OCI-LY7 (cell line): ENCODE results near the gene RAB3B.

Experiments used
- EZH2phosphoT487 ChIP-seq: fragments of 200-600 bp; sonication (generic); IDR thresholded peaks from 2 replicates; pipeline ENCODE4 v1.6.1; 2018; ENCODE audit warnings: low read depth, borderline replicate concordance, mild to moderate bottlenecking, mixed run types, antibody characterized with exemption, low read length, moderate library complexity, mixed read lengths
- TF ChIP-seq, protein P1 (sequence below): fragments of 200-600 bp; sonication (generic); conservative IDR thresholded peaks from 2 replicates; pipeline ENCODE4 v1.5.1; 2014; ENCODE audit warnings: mild to moderate bottlenecking, antibody characterized with exemption, low read length, moderate library complexity, mixed read lengths

DNA sequence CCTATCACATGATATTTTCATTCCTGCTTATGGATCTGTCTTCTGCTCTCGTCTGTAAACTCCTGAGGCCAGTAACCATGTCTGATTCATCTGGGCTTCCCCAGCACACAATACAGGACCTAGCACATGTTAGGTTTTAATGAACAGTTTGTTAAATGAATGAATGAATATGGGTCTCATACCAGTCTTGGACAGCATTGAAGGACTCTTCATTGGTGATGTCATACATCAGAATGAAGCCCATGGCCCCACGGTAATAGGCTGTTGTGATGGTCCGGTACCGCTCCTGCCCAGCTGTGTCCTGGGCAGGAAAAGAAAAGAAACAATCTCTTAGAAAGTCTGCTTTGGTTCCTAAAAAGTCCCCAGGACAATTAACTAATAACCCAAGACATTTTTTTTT, 53.4 kb downstream of the RAB3B start:
- TF ChIP-seq, protein P1, sequence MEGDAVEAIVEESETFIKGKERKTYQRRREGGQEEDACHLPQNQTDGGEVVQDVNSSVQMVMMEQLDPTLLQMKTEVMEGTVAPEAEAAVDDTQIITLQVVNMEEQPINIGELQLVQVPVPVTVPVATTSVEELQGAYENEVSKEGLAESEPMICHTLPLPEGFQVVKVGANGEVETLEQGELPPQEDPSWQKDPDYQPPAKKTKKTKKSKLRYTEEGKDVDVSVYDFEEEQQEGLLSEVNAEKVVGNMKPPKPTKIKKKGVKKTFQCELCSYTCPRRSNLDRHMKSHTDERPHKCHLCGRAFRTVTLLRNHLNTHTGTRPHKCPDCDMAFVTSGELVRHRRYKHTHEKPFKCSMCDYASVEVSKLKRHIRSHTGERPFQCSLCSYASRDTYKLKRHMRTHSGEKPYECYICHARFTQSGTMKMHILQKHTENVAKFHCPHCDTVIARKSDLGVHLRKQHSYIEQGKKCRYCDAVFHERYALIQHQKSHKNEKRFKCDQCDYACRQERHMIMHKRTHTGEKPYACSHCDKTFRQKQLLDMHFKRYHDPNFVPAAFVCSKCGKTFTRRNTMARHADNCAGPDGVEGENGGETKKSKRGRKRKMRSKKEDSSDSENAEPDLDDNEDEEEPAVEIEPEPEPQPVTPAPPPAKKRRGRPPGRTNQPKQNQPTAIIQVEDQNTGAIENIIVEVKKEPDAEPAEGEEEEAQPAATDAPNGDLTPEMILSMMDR, result no peak
- TF ChIP-seq EZH2phosphoT487, result no peak
